GM21515 (cell line): ENCODE measurements around the gene CTNNA2.

ENCODE experiments used
- ATAC-seq: cut with Tn5 transposase; IDR thresholded peaks from one replicate; pipeline ENCODE4 v1.9.1; 2021; ENCODE audit not compliant: unreplicated experiment

The CTNNA2 gene

DNA sequence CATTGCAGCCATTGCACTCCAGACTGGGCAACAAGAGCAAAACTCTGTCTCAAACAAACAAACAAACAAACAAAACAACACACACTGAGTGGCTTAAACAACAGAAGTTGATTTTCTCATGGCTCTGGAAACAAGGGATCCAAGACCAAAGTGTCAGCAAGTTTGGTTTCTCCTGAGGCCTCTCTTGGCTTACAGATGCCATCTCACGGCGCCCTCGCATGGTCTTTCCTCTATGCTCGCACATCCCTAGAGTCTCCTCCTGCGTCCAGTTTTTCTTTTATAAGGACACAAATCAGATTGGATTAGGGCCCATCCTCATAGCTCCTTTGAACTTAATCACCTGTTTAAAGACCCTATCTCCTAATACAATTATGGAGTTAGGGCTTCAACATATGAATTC lies 925.1 kb downstream of the CTNNA2 start:
- no peak for ATAC-seq

DNA sequence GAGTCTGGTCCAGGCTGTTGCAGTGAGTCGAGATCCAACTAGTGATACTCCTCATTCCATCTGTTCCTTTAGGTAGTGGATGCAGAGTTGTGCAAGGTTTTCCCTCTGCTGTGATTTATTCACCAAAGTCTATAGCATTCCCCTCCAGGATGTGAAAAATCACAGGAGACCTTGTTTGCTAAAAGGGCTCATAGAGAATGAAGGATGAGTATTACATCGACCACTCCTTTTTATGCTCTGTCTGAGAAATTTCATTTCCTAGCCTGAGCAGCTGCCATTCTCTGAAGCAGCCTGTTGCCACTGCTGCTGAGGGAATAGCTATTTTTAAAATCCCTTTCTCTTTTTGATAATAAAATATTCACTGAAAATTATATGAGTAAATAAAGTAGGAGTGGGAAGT lies 925.8 kb downstream of the CTNNA2 start:
- no peak for ATAC-seq

DNA sequence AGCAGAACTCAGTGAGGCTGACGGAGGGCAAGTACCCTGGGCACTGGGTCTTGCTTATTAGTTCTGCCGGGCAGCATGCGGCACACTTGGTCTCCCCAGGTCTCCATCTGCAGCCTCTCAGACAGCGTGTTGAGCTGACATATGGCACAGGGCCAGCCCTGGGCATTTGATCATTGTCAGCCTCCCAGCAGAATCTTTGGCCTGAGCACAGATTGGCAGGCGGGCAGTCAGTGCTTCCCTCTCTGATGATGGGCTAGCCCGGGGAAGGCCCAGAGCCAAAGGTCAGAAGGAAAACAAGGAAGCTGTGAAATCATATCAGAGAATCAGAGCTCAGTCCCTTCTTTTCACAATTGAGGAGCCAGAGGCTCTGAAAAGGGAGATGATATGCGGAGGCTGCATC lies 941.8 kb downstream of the CTNNA2 start:
- no peak for ATAC-seq

- no peak for ATAC-seq
Measured at GRCh38 chr2:80459028-80459427, 946.2 kb downstream of the CTNNA2 start.

GRCh38 chr2:80461505-80462197 lies 948.8 kb downstream of the CTNNA2 start:
- no peak for ATAC-seq

DNA sequence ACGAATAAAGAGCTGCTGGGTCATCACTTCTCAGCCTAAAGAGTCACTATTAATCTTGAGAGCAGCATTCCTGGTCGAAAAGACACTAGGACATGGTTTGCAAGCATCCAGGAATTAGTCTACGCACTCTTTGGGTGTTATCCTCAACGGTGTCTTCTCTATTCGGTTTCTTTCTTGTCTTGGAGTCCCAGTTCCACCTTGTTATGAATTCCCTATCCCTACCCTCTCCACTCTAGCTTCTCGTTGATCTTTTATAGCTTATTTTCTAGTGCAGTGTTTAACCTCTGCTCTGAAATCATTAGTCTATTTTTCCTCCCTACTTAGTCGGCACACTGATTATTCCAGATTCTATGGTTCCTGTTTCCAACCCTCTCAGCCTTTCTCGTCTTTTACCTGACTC lies 949.8 kb downstream of the CTNNA2 start:
- ATAC-seq = no peak

GRCh38 chr2:80464275-80464674 lies 951.4 kb downstream of the CTNNA2 start:
- no peak for ATAC-seq

GRCh38 chr2:80467262-80467811 lies 954.5 kb downstream of the CTNNA2 start:
- no peak for ATAC-seq

DNA sequence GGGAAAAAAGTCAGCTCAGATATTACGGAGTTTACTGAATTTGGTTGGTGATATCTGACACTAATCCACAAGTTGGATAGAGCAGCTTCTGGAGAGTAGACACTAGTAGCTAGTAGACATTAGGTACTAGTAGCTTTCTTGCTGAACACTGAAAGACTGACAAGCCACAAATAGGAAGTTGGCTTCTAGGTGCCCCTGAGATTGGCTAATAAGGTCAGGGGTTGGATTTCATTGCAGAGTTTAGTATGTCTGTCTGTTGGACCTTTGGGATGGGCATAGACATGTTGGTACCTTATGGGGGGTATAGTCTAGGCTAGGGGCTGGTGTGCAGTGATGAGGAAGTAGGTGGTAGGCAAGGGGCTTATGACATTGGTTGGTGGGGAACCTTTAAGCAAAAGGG lies 956.6 kb downstream of the CTNNA2 start:
- ATAC-seq = no peak

- ATAC-seq = no peak
Measured at GRCh38 chr2:80473069-80473468, 960.2 kb downstream of the CTNNA2 start.

DNA sequence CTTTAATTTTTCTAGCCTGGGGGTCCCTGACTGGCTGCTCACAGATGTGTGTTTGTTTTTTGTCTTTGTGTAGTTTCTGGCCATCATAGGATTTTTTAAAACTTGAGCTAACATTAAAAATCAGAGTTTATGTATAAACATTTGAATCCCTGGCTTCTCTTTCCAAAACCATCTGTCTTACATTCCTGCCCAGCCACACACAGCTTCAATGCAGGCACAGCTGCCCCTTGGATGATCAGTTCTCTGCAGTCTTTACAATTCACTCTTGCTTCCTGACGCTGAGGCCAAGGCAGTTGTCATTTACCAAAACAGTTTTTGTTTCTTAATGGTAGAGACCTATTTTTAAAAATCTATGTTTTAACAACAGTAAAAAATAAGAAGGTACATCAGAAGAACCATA lies 960.9 kb downstream of the CTNNA2 start:
- ATAC-seq = no peak

GRCh38 chr2:80475970-80476369 lies 963.1 kb downstream of the CTNNA2 start:
- ATAC-seq = no peak

DNA sequence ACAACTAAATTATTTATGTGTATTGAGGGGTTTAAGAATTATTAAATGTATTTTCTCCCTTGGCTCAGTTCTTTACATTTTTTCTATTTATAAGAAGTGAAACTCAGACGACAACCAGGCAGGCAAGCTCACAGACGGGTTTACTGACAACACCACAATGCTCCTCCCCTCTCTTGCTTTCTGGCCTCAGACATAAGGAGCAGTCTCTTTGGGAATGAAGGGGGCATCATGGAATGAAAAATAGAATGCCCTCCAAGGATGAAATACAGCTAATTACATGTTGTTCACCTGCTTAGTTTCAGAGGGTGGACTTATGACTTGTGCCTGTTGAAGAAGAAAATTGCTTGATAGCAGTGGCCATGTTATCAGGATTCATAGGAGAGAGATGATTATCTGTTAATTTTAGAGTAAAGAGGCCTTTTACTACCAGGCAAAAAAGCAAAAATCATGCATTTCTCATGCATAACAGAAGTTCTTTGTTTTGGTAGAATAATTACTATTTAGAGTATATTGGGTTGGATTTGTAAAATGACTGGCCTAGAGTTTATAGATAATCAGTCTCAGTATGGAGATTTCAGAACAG lies 963.8 kb downstream of the CTNNA2 start:
- ATAC-seq = no peak

GRCh38 chr2:80482276-80482675 lies 969.4 kb downstream of the CTNNA2 start:
- no peak for ATAC-seq

DNA sequence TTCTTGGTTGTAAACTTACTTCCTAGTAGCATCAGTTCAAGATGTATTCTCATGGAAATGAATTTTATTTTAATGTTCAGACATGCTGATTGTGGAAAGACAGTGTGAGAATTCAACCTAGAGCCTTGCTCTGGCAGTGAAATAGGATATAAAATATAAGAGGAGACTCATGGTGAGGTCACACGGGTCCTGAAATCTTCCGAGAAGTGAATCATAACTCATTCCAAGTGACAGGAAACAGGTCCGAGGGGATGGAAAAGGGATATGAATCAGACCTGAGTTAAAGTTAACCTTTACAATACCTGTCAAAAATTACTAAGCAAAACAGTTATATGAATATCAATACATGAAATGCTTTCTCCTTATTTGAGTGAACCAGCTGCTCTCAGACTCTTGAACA lies 976.9 kb downstream of the CTNNA2 start:
- no peak for ATAC-seq

DNA sequence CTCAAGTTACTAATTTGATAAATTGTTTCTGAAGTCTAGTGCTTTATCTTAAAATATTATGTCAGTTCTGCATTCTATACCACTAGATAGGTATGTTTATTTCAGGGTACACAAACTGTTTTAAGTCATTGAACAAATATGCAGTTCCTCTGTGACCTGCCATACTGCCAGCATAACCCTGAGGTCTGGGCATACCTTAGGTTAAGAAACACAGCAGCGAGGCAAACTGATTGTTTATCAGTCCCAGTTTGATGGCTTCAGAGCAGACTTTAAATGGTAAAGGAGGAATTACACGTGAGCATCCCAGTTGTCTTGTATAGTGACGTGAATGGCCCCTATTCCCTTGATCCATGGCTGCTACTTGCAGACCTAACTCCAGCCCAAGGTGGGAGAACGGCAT lies 978.1 kb downstream of the CTNNA2 start:
- no peak for ATAC-seq

DNA sequence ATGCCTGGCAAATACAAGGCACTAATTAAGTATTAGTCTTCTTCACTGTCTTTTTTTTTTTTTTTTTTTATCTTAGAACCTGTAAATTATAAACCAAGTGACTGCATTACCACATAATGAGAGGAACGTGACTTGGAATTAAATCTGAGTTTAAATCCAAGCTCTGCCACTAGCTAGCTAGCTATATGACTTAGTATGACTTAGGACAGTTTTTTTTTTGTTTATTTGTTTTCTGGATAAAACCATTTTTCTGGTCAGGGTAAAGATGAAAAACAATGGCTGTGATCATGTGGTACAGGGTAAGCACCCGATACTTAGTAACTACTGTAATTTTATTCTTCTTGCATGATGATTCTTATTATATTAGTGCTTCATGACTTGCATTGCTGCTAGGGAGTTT lies 983.5 kb downstream of the CTNNA2 start:
- no peak for ATAC-seq

DNA sequence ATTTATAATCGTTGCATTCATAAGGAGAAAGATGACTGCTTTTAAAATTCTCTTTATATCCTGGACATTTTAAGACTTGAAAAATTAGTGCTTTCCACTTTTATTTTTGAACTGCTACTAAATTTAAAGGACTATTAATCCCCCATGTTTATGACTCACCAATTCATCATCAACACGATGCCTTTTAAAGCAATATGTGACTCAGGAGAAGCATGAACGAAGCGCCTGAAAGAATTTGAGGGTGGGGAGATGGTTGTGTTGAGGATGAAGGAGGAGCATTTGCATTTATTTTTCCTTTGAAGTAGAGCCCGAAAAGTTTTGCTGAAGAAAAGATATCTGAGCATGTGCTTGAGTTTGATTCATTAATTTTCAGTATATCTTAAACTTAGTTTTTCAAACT lies 983.9 kb downstream of the CTNNA2 start:
- ATAC-seq = no peak

DNA sequence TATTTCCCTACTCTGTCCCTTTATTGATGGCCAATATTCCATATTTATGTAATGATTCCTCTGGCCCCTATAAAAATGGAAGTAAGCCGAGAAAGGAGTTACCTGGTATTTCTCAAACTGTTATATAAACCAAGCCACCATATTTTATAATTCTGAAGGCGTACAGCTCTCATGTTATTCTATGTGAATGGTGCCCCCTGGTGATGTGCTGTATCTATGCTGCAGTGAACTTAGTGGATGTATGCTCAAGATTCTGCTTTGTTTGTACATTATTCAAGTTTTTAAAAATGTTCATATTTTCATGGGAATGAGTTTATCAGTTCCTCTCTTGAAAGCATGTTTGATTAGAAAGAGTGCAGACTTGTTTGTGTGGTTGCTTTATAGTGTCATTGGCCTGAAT lies 986.2 kb downstream of the CTNNA2 start:
- ATAC-seq = no peak

GRCh38 chr2:80501874-80502624 lies 989.2 kb downstream of the CTNNA2 start:
- ATAC-seq = no peak

DNA sequence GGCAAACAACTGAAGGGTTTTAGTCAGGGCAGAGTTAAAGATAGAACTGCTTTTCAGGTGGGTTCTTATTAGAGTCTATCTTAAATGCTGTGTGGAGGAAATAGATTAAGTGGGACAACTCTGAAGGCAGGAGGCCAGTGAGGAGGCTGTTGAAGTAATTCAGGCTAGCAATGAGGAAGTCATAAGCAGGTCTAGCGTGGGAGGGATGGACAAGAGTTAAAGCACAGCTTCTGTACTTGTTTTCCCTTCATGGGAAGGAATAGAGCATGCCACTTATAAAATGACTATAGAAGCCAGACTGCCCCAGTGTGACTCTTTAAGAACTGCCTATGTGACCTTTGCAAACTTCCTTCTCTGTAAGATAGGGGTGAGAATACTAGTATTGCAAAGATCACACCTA lies 993.7 kb downstream of the CTNNA2 start:
- ATAC-seq = no peak

- no peak for ATAC-seq
Measured at GRCh38 chr2:80510716-80511115, 997.9 kb downstream of the CTNNA2 start.
